A549 treated with CORT108297 at 1 μM for 4 hours (cell line): Measurements from ENCODE around the gene ZNF285. TPM values are rescaled to one million over a fixed set of nuclear protein-coding genes. Genes with fewer than 3 reads are reported as not detected.

Source experiments
- total RNA-seq: library from RNA; stranded (reverse); fragments of 200-300 nt; extraction: Qiagen RNA extraction; gene quantifications from 5 replicates; pipeline ENCODE4 v1.2.3, GENCODE V29; 2022

Gene ZNF285
- total RNA-seq: 2.0 to 2.6 TPM (median 2.1 TPM) in 5 replicates

GRCh38 chr19:44401139-44402115 is at the start of gene ZNF285:
Gene ZNF285, minus strand, starts transcription at chr19:44401608. Its CDS starts 4,395 bp downstream, at chr19:44397213.

GRCh38 chr19:44447916-44448674 is 46.7 kb upstream of the ZNF285 start, which contains the start of gene ZNF229:
Gene ZNF229, minus strand, starts transcription at chr19:44448472. Its CDS starts 5,625 bp downstream, at chr19:44442847.

GRCh38 chr19:44356383-44357111 is 44.9 kb downstream of the ZNF285 start, which contains the start of gene ZNF112:
Gene ZNF112, minus strand, starts transcription at chr19:44356680. Its CDS starts 16,141 bp downstream, at chr19:44340539.

Other genes starting within 250 kb of the ZNF285 start
- 19.2 to 20.9 TPM (median 20.2 TPM) in 5 replicates for gene ZNF226, start 236.5 kb downstream of the ZNF285 start, total RNA-seq
- 9.4 to 12.6 TPM (median 10.7 TPM) in 5 replicates for gene ZNF227, start 189.1 kb downstream of the ZNF285 start, total RNA-seq
- gene ZNF233, start 141.7 kb downstream of the ZNF285 start, total RNA-seq: 0.32 to 0.78 TPM (median 0.50 TPM) in 5 replicates
- gene ZNF235, start 96.6 kb downstream of the ZNF285 start, total RNA-seq: 2.7 to 3.3 TPM (median 3.0 TPM) in 5 replicates
- 1.5 to 3.2 TPM (median 2.2 TPM) in 5 replicates for gene ZNF112, start 44.9 kb downstream of the ZNF285 start, total RNA-seq
- 1.9 to 3.4 TPM (median 3.1 TPM) in 5 replicates for gene ZNF229, start 46.9 kb upstream of the ZNF285 start, total RNA-seq
- 6.7 to 8.6 TPM (median 8.0 TPM) in 5 replicates for gene ZNF180, start 98.9 kb upstream of the ZNF285 start, total RNA-seq
- 0.05 to 0.08 TPM (median 0.06 TPM) in 5 replicates for gene CEACAM20, start 128.1 kb upstream of the ZNF285 start, total RNA-seq
- gene IGSF23, start 212.0 kb upstream of the ZNF285 start, total RNA-seq: 0.23 to 0.57 TPM (median 0.32 TPM) in 5 replicates
- 102 to 126 TPM (median 116 TPM) in 5 replicates for gene PVR, start 242.3 kb upstream of the ZNF285 start, total RNA-seq